CD4-positive, alpha-beta T cell treated with Interleukin-2 at 100 ng/mL for 4 hours (primary cell): ENCODE measurements around the gene RAF1.

Experiments used
- DNase-seq: peaks from one replicate; pipeline ENCODE4 v3.0.0-alpha.2; 2020; ENCODE audit warnings: low spot score

The RAF1 gene

DNA sequence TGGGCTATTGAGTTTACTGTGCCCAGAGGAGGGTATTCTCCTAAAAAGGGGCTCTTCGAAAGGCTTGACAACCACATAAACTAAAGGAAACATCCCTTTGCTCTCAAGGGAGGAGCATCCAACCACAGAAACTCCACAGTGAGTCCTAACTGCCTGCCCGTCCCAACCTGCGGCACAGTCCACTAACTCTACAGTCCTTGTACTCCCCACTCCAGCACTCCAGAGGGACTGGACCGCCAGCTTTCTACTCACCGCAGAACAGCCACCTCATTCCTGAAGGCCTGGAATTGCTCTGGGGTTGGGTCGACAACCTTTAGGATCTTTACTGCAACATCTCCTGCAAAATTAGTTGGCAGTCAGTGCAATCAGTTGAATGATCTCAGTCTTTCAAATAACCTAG lies 72.5 kb downstream of the RAF1 start:
- DNase-seq = no peak

DNA sequence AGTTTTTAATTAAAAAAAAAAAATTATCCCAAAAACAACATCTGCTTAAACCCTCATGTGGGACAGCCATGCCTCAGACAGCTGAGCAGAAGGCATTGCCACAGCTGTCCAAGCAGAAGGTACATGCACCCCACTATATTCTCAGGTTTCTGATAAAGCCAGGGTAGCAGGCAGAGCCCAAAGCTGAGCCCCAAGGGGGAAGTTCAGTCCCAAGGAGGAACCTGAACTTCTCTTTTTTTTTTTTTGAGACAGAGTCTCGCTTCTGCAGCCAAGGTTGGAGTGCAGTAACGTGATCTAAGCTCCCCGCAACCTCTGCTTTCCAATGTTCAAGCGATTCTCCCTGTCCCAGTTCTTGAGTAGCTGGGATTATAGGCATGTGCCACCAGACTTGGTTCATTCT lies 73.8 kb downstream of the RAF1 start:
- no peak for DNase-seq

DNA sequence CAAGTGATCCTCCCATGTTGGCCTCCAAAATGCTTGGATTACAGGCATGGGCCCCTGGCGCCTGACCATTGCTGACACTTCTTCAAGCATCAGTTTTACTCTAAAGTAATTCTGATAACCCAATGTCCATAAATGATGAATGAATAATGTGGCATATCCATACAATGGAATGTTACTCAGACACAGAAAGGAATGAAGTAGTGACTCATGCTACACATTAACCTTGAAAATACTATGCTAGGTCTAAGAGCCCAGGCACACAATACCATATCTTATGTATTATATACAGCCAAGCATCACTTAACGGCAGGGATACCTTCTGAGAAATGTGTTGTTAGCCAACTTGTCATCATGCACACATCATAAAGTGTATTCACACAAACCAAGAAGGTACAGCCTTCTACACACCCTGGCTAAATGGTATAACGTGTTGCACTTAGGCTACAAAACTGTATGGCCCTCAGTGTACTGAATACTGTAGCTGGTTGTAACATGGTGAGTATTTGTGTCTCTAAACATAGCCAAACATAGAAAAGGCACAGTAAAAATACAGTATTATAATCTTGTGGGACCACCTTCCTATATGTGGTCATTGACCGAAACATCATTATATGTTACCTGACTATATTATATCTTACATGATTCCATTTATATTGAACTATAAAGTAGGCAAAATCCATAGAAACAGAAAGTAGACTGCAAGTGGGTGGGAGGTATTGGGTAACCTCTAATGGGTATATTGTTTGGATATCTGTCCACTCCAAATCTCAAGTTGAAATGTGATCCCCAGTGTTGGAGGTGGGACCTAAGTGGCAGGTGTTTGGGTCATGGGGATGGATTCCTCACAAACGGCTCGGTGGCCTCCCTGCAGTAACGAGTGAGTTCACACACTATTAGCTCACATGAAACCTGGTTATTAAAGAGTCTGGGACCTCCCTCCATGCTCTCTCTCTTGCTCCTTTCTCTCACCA lies 75.6 kb downstream of the RAF1 start:
- no peak for DNase-seq

DNA sequence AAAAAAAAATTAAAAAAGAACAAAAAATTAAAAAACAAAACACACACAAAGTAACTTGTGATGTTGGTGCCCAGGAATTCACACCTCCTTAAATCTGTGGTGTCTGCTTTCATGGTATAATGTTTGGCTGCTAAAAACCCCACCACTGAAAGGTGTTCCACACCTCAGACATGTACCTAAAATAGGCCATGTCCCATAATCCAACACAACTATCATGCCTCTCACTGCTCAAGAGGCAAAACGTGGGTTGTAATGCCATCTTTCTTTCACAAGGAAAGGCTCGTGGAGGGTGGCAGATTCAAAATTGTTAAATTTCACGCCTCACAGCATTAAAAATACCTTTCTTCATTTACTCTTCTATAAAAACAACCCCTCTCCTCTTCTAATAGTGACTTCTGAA lies 77.5 kb downstream of the RAF1 start:
- DNase-seq = no peak

DNA sequence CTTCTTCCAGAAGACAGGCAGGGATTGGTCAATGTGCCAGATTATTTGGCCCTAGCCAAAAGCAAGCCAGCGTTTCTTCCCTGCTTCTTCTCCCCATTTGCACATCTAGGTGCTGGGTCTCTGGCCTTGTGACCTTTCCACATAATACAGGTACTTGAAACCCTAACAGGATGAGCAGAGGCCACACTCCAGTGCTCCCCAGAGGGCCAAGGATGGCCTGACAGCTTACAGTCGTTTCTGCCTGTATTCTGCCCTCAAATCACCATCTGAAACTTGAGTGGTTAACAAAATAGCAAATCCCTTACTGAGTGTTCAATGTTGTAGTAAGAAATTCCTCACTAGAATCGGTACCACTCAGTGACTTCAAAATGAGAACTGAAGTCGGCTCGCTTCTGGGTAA lies 77.9 kb downstream of the RAF1 start:
- no peak for DNase-seq

DNA sequence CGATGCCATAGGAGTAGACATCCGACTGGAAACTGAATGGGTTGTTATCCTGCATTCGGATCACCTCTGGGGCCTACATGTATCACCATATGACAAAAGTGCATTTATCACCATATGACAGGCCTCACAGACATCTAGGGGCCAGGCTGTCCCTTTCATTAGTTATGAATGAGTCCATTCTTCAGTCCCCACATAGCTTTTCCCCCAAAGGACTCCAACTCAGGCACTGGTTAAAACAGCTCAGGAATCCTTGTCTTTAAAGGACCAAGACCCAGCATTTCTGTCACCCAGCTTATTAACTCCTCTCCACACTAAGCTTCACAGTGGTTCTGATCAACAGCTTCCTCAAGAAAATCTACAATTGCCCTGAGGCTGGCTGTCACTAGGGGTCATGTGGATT lies 78.7 kb downstream of the RAF1 start:
- no peak for DNase-seq

DNA sequence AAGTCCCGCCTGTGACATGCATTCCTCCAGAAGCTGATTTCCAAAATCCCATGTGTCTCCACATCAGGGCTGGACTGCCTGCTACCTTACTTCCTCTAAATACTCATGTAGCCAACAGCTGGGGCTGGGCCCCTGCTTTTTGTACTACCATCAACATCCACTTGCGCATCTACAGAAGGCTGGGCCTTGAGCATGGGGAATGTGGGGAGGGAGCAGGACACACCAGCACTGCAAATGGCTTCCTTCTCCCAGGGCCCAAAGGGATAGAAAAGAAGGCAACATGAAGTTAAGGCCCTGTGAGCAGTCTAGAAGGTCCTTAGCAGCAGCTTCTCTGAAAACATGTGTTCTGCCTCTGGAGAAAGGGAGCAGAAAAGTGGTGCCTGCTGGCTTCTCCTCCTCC lies 79.8 kb downstream of the RAF1 start:
- no peak for DNase-seq

DNA sequence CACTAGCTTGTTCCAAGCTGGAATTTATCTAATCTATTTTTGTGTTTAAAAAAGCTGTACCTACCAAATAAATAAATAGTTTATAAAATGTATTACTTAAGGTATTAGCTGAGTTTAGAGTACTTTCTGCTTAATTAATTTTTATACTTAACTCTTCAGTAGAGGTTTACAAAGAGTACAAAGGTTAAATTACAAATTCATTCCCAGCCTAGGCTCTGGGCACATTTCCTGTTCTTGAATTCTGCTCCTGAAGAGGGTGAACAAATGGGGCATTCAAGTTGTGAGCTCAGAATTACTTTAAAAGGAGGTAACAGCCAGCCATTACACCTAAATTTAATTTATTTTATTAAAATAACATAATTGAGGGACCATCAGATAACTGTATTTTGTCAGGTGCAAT lies 80.6 kb downstream of the RAF1 start:
- DNase-seq = no peak

DNA sequence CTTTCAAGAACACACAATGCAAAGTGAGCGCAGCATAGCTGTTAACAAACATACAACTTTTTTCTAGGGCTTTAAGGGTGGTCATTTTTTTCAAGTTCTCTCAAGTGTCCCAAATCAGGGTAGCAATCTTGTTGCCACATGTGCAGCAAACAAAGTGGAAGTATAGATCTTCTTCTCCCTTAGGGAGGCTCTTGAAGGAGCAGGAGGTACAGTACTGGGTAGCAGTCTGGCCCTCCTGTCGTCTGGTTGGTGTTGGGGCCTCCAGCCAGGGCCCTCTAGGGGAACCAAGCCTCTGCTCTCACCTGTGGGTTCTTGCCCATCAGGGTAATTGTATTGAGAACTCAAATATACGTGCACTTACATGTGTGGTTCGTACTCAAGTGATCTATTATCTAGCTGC lies 81.2 kb downstream of the RAF1 start:
- DNase-seq = no peak

DNA sequence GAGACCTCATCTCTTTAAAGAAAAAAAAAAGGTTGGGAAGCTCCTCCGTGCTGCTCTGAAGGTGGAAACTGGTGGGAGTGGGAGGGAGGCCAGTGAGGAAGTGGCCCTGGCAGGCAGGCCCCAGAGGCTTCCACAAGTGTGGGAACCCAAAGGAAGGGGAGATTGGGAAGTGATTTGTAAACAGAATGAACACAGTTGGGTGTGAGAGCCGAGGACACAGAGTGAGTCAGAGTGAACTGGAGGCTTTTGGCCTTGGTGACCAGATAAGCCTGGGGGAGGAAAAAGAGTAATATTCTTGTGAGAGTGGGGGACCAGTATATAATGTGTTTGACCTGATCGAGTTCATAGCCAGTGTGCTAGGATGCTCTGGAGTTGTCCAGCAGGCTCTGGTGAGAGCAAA lies 84.0 kb downstream of the RAF1 start:
- DNase-seq = no peak

DNA sequence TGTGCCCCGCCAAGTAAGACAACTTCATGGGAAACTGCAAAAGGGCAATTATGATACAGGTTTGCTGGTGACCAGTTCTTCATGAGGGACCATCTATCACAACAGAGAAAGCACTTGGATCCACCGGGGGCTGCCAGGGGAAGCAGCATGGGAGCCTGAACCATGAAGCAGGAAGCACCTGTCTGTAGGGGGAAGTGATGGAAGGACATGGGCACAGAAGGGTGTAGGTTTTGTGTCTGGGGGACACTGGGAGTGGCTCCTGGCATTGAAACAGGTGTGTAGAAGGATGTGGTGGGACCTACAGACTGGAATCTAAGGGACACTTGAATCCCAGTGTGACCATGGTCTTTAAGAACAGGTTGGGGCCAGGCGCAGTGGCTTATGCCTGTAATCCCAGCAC lies 84.5 kb downstream of the RAF1 start:
- DNase-seq = no peak

DNA sequence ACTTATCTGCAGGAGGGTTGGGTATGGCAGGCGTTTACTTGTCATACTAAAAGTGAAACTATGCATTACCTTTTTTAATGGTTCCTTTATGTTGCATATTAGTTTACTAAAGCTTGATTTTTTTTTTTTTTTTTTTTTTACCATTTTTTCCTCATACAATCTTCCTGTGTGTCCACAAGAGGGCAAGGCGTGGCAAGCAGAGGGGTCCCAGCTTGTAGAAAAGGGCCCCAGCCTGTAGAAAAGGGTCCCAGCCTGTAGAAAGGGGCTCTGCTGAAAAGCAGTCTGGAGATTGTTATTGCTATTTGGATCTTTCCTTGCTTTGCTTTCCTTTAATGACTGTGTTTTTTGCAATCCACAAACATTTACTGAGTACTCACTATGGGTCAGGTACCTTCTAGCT lies 85.2 kb downstream of the RAF1 start:
- DNase-seq = no peak

DNA sequence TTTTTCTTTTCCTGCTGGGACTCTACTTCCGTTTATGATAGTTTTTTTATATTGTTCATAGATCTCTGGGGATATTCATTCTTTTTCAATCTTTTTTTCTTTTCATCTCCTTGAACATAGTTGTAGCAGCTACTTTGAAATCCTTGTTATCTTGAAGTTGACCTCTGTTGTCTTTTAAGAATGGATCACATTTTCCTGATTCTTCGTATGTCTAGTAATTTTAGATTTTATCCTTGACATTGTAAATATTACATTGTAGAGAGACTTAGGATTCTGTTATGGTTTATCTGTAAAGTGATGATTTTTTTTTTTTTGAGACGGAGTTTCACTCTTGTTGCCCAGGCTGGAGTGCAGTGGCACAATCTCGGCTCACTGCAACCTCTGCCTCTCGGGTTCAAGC lies 86.5 kb downstream of the RAF1 start:
- DNase-seq = no peak

DNA sequence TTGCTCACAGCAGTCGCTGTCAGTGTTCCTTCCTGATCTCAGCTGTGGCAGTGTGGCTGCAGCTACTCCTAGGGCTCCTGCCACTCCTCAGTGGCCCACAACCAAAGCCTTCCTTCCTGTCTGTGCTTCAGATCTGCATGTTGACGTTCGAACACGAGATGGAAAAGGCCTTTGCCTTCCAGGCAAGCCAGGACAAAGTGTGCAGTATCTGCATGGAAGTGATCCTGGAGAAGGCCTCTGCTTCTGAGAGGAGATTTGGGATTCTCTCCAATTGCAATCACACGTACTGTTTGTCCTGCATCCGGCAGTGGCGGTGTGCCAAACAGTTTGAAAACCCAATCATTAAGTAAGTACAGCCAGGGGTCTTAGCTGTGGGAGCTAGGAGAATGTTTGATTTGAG lies 89.3 kb downstream of the RAF1 start:
- no peak for DNase-seq

DNA sequence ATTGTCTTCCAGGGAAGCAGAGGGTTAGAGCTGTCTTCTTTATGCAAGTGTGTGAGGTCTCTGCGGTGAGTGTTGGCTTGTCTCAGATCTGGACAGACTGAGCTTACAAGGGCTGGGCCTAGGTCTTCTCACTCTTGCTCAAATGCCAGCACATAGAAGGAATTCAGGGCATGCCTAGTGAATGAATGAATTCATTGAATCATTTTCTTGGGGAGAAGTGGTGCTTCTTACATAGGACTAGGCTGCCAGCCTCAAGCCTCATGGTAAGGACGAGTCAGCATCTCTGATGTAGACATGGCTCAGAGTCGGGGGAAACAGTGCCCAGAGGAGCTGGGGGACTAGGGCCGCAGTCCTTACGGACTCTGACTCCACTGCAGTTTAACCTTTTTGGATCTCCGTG lies 89.8 kb downstream of the RAF1 start:
- no peak for DNase-seq

DNA sequence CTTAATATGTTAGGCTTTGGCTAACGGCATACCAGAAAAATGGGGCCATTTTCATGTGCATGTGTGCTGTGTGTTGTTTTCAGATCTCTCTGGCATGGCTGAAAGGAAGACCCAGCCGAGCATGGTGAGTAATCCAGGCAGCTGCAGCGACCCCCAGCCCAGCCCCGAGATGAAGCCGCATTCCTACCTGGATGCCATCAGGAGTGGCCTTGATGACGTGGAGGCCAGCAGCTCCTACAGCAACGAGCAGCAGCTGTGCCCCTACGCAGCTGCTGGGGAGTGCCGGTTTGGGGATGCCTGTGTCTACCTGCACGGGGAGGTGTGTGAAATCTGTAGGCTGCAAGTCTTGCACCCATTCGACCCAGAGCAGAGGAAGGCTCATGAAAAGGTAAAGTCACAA lies 91.9 kb downstream of the RAF1 start:
- DNase-seq = no peak

DNA sequence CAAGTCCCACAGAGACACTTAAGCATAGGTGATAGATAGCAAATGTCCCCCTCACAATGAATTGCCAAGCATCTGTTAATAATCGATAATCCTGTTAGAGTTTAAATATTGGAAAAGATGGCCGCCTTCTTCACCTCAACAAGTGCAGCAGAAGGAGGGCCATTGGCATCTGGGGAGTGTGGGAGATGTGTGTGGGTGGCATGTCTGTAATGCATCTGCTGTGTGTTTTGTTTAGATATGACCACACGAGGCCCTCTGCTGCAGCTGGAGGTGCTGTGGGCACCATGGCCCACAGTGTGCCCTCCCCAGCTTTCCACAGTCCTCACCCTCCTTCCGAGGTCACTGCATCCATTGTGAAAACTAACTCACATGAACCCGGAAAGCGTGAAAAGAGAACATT lies 94.1 kb downstream of the RAF1 start:
- no peak for DNase-seq

DNA sequence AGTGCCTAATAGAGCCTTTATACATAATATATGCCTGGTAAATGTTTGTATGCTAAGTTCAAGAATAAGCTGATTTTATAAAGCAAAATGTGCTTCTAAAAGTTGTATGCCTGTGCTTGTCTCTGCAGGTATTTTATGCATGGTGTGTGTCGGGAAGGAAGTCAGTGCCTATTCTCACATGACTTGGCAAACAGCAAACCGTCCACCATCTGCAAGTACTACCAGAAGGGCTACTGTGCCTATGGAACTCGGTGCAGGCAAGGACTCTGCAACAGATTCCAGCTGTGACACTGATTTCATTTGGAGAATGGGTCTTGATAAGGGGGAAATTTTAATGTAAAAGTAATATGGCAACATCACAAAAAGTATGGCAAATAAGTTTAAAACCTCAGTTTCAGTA lies 95.2 kb downstream of the RAF1 start:
- DNase-seq = no peak

DNA sequence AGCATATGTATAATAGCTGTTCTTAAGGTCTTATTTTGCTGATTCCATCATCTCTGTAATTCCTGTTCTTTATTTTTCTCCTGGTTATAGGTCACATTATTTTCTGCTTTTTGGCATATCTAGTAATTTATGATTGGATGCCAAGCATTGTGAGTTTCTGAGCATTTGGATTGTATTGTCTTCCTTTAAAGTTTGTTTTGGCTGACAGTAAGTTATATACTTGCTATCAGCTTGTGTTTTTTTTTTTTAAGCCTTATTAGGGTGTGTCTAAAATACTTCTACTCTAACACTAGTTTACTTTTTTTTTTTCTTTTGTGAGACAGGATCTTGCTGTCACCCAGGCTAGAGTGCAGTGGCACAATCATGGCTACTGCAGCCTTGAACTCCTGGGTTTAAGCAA lies 96.9 kb downstream of the RAF1 start:
- no peak for DNase-seq

DNA sequence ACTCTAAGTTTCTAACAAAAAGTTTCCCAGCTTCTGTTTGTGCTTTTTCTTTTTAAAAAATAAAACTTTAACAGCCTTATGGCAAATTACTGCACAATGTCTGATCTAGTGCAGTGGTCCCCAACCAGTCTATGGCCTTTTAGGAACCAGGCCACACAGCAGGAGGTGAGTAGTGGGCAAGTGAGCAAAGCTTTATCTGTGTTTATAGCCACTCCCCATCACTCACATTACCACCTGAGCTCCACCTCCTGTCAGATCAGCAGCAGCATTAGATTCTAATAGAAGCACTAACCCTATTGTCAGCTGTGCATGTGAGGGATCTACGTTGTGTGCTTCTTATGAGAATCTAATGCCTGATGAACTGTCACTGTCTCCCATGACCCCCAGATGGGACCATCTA lies 101.5 kb downstream of the RAF1 start:
- DNase-seq = no peak

DNA sequence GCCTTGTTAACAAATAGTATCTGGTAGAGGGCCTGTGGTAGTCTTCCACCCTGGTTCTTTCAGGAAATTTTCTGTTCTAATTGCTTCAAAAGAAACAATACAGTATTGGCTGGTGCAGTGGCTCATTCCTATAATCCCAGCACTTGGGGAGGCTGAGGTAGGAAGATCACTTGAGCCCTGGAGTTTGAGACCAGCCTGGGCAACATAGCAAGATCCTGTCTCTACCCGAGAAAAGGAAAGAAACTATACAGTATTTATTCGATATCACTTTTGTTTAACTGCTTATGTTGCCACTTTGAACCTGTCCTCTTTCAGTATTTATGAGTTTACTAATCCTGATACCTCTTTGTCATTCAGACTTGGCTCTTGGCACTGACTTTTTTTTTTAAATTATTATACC lies 102.5 kb downstream of the RAF1 start:
- no peak for DNase-seq

DNA sequence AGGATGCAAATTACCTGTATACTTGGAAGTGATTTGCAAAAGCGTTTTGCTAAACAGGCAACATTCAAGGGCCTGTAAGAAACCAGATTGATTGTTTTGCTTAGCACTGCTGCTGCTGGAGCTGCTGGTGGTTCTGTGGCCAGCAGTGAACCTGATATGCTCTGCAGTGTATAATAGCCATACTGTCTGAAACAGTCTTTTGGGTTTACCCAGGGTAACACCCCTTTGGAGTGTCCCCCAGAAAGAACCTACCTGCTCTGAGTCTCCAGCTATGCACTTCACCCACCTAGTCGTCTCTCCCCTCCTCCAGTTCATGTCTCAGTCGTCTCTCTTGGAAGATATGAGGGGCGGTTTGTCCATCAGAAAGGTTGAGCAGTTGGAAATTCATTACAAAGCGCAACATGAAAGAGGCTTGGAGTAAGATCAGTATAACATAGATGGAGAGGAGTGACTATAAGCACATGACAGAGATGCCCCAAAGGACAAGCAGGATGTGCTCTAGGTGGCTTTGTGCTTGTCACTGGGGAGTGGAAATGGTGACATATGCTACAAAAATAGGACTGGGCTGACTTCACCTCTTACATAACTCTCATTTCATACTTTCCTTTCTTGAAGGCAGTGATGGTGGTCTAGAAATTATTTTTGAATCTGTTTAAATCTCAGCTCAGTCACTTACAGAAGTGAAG lies 103.3 kb downstream of the RAF1 start:
- no peak for DNase-seq

DNA sequence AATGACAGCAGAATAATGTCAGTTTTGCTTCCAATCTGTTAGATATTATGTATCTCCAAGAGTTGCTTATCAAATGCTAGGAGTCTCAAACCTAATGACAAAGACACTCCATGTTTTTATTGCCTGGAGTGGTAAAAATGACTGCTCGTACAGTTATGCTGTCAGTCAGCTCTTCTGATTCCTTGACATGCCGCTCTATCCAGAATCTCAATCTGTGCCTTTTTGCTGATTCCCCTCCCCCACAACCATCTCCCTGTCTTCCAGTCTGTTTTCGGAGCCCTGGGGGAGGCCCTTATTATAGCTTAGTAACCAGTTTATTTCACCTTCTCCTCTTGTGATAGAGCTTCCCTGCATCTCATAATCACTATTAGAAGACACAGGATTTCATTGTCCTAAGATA lies 104.4 kb downstream of the RAF1 start:
- no peak for DNase-seq

DNA sequence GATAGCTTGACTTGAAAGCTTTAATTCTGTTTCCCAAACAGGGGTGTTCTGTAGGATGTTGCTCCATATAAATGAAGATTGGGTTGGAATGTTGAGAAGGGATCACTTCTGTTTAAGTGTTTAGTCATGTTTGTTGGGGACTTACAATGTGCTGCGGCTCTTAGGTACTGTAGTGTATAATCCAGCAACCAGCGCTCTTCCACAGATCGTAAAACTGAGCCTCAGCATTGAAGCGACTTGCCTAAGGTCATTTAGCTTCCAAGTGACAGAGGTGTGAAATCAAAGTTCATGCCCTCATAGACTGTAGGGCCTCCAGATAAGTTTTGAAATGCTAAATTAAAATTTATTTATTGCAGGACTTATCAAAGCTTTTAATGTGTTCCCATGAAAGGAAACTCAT lies 105.2 kb downstream of the RAF1 start:
- DNase-seq = no peak
